ENCODE measurements around the gene ZNRF2. TPM values are rescaled to one million over a fixed set of nuclear protein-coding genes. Genes with fewer than 3 reads are reported as not detected.

ZNRF2 gene
- total RNA-seq, 1 experiment from 2014 or later, result 9.8 TPM

- peaks cover 17% of the 10 kb centered on the region for H3K4me1 Mint-ChIP-seq (ENCODE audit: insufficient read depth, unreplicated experiment)
- peak overlapping the region; percentile 46 for H3K27ac Mint-ChIP-seq (ENCODE audit: low read depth, unreplicated experiment)
- POLR2A ChIA-PET, result interaction anchor here (1.9 to 10.8 kb wide), 4 partner anchors 8 to 169 kb away, joined by 5 to 65 read pairs (median 26); partner anchors contain the start of gene NOD1
Measured at GRCh38 chr7:30309842-30310435, 25.5 kb downstream of the ZNRF2 start.

DNA sequence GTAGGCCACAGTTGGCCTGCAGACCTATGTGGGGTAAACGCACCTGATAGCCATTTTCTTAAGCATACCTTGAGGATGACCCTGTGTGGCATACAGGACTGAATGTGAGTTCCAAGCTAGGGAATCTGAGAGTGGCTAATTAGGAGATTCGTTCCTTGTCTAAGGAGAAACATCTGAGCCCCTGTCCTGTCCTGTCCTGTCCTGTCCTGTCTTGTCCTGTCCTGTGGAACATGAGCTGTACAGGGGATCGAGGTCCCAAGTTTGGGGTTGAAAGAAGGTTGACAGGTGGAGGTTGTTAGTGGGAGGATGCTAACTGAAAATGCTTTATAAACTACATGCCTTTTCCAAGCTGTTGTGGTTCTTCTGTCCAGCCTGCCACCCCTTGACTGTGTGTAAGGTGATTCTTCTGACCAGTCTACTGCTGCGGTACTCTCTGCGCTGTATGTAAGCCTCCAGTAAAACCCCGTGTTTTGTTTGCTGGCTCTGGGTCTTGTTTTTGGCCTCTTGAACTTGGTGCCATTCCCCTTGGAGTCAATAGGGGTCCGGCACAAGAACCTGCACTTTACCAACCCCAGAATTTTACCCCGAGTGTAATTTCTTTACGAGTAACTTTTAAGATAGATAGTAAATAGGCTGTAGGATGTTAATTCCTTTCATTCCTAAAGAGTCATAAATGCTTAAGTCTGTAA, 26.4 kb downstream of the ZNRF2 start:
- Mint-ChIP-seq H3K9me3 (ENCODE audit: unreplicated experiment) (no peaks in the 10 kb centered on the region), H3K27me3 (ENCODE audit: insufficient read depth, unreplicated experiment) (no peaks in the 10 kb centered on the region), H3K4me1 (ENCODE audit: insufficient read depth, unreplicated experiment) (peaks cover 21% of the 10 kb centered on the region), H3K36me3 (ENCODE audit: insufficient read depth, unreplicated experiment) (no peaks in the 10 kb centered on the region), H3K27ac (ENCODE audit: low read depth, unreplicated experiment) (no peak overlapping the region), H3K4me3 (ENCODE audit: unreplicated experiment) (no peak overlapping the region)
- ChIA-PET CTCF (no interaction called here), POLR2A (interaction anchor here (0.9 to 10.8 kb wide), 3 partner anchors 9 to 37 kb away, joined by 3 to 65 read pairs (median 36); no protein-coding TSS in a partner anchor)
- peak; percentile 6 for TF ChIP-seq CTCF (IDR thresholded peaks at IDR 0.05; ENCODE audit: unreplicated experiment)
- intact Hi-C loops (cut with micrococcal nuclease), result no loop called here
- DNase-seq (ENCODE audit: unreplicated experiment), result no peak
- BruUV-seq (replicated peaks), result no TSS peak

More at GRCh38 chr7:30309842-30310435, 25.5 kb downstream of the ZNRF2 start:
- Mint-ChIP-seq H3K4me3 (ENCODE audit: unreplicated experiment) (no peak overlapping the region), H3K36me3 (ENCODE audit: insufficient read depth, unreplicated experiment) (no peaks in the 10 kb centered on the region), H3K9me3 (ENCODE audit: unreplicated experiment) (no peaks in the 10 kb centered on the region), H3K27me3 (ENCODE audit: insufficient read depth, unreplicated experiment) (no peaks in the 10 kb centered on the region)
- BruUV-seq (replicated peaks), result no TSS peak
- CTCF ChIA-PET, result no interaction called here
- DNase-seq (ENCODE audit: unreplicated experiment), result no peak
- no peak for TF ChIP-seq CTCF (IDR thresholded peaks at IDR 0.05; ENCODE audit: unreplicated experiment)
- intact Hi-C loops (cut with micrococcal nuclease), result no loop called here

DNA sequence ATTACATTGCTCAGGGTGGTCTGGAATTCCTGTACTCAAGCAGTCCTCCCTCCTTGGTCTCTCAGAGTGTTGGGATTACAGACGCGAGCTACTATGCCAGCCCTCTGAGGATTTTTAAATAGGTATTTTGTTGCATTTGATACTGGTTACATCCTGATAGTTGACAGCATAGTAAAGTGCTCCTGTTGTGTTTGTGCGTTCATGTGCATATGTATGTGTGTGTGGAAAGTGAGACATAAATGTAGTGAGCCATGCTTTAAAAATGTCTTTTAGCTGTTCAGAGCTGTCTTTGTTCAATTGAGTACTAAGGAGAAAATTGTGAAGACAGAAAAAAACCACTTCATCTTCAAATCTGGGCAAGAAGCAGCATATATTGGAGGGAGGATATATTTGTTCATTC, 27.8 kb downstream of the ZNRF2 start:
- DNase-seq (ENCODE audit: unreplicated experiment), result no peak
- no TSS peak for BruUV-seq (replicated peaks)
- H3K9me3 Mint-ChIP-seq (ENCODE audit: unreplicated experiment), result no peaks in the 10 kb centered on the region
- no peak overlapping the region for H3K4me3 Mint-ChIP-seq (ENCODE audit: unreplicated experiment)
- H3K4me1 Mint-ChIP-seq (ENCODE audit: insufficient read depth, unreplicated experiment), result peaks cover 23% of the 10 kb centered on the region
- H3K27ac Mint-ChIP-seq (ENCODE audit: low read depth, unreplicated experiment), result no peak overlapping the region
- ChIA-PET POLR2A (interaction anchor here (2.6 to 10.8 kb wide), 5 partner anchors 7 to 36 kb away, joined by 5 to 65 read pairs (median 13); no protein-coding TSS in a partner anchor), CTCF (interaction anchor here (0.6 kb wide), 1 partner anchor 36 kb away, joined by 3 read pairs; no protein-coding TSS in a partner anchor)
- no peaks in the 10 kb centered on the region for H3K27me3 Mint-ChIP-seq (ENCODE audit: insufficient read depth, unreplicated experiment)
- no peaks in the 10 kb centered on the region for H3K36me3 Mint-ChIP-seq (ENCODE audit: insufficient read depth, unreplicated experiment)
- TF ChIP-seq CTCF (IDR thresholded peaks at IDR 0.05; ENCODE audit: unreplicated experiment), result no peak
- intact Hi-C loops (cut with micrococcal nuclease), result no loop called here

GRCh38 chr7:30313348-30313747, 29.0 kb downstream of the ZNRF2 start:
- intact Hi-C loops (cut with micrococcal nuclease), result no loop called here
- Mint-ChIP-seq H3K4me3 (ENCODE audit: unreplicated experiment) (no peak overlapping the region), H3K4me1 (ENCODE audit: insufficient read depth, unreplicated experiment) (peaks cover 35% of the 10 kb centered on the region), H3K27me3 (ENCODE audit: insufficient read depth, unreplicated experiment) (no peaks in the 10 kb centered on the region), H3K9me3 (ENCODE audit: unreplicated experiment) (no peaks in the 10 kb centered on the region), H3K36me3 (ENCODE audit: insufficient read depth, unreplicated experiment) (no peaks in the 10 kb centered on the region), H3K27ac (ENCODE audit: low read depth, unreplicated experiment) (no peak overlapping the region)
- POLR2A ChIA-PET, result interaction anchor here (2.6 to 10.8 kb wide), 5 partner anchors 9 to 35 kb away, joined by 5 to 65 read pairs (median 13); no protein-coding TSS in a partner anchor
- CTCF ChIA-PET, result interaction anchor here (0.9 to 3.4 kb wide), 4 partner anchors 8 to 99 kb away, joined by 4 to 7 read pairs (median 4); no protein-coding TSS in a partner anchor
- no peak for DNase-seq (ENCODE audit: unreplicated experiment)
- no TSS peak for BruUV-seq (replicated peaks)
- TF ChIP-seq CTCF (IDR thresholded peaks at IDR 0.05; ENCODE audit: unreplicated experiment), result no peak
